Left lung (tissue), 10 donors: ENCODE measurements around the gene NSD2. TPM values are rescaled to one million over a fixed set of nuclear protein-coding genes. Genes with fewer than 3 reads are reported as not detected.

Source experiments
- ATAC-seq: fragments of 200-7000 bp; cut with Tn5 transposase; one replicate; pipeline ENCODE4 v1.9.1; 2020; ENCODE audit warnings: moderate library complexity
- DNase-seq, 4 donors: peaks; one replicate each; pipeline ENCODE4 v3.0.0-alpha.2; 2013 to 2020
- H3K27ac ChIP-seq, 2 donors: fragments of 200-600 bp; sonication (generic) in 1 of 2; one replicate each; pipeline versions ENCODE4 v1.5.0 to v1.8.0; 2020 to 2021
- H3K27me3 ChIP-seq, 2 donors: fragments of 200-600 bp; sonication (generic) in 1 of 2; one replicate each; pipeline versions ENCODE4 v1.5.0 to v1.8.0; 2020 to 2021
- H3K36me3 ChIP-seq, 2 donors: fragments of 200-600 bp; sonication (generic) in 1 of 2; one replicate each; pipeline versions ENCODE4 v1.5.0 to v1.8.0; 2020 to 2021
- H3K4me1 ChIP-seq, 2 donors: fragments of 200-600 bp; one replicate each; pipeline ENCODE4 v1.8.0; 2021
- H3K4me3 ChIP-seq, 2 donors: fragments of 200-600 bp; sonication (generic) in 1 of 2; one replicate each; pipeline versions ENCODE4 v1.5.0 to v1.8.0; 2020 to 2021; ENCODE audit warnings: mild to moderate bottlenecking in 1 of 2
- H3K9me3 ChIP-seq, 2 donors: fragments of 200-600 bp; sonication (generic) in 1 of 2; one replicate each; pipeline versions ENCODE4 v1.5.0 to v1.8.0; 2020 to 2021
- CTCF ChIP-seq, 2 donors: fragments of 200-600 bp; sonication (generic) in 1 of 2; IDR thresholded peaks; one replicate each; pipeline versions ENCODE4 v1.5.0 to v1.8.0; 2021; ENCODE audit warnings: antibody characterized with exemption in 2 of 2
- intact Hi-C, 2 donors: fragments of 100-400 bp; cut with DNase I; formaldehyde crosslinking; loops; one replicate each; pipeline versions ENCODE4 v1.11.2 to v1.14.2; 2022
- polyA plus RNA-seq, 6 donors: library from polyadenylated mRNA; unstranded; fragments of 120-200 nt; gene quantifications; one replicate each; pipeline ENCODE4 v1.2.1, GENCODE V29; 2013; ENCODE audit not compliant: insufficient read length in 6 of 6
- total RNA-seq, 2 donors: library from RNA; stranded (reverse); fragmentation: NEBNext Ultra II Directional; extraction: Animal tissue kit (Norgen Biotek cat#: 25700); gene quantifications; one replicate each; pipeline ENCODE4 v1.2.1, GENCODE V29; 2021
- donor health status: DM: no; HTN: yes; CAD: no.
- donor health status: DM: no; HTN: no; CAD: no.

NSD2 gene
- total and polyA plus RNA-seq, 8 donors, result 53.6 to 93.8 (median 80.0) TPM

- Histone ChIP-seq H3K27me3 (no peaks in the 10 kb centered on the region), H3K27ac (no peak overlapping the region), H3K36me3 (peaks cover 0 to 41% of the 10 kb centered on the region in 2 donors), H3K9me3 (no peaks in the 10 kb centered on the region), H3K4me3 (no peak overlapping the region), H3K4me1 (peaks cover 0 to 13% of the 10 kb centered on the region in 2 donors)
- ATAC-seq, result no peak
- no peak for DNase-seq
- TF ChIP-seq CTCF (IDR thresholded peaks at IDR 0.05), result no peak
- intact Hi-C loops, result no loop called here
Measured at GRCh38 chr4:1927675-1928074, 56.5 kb downstream of the NSD2 start.

GRCh38 chr4:1928356-1929239 lies 57.4 kb downstream of the NSD2 start:
- Histone ChIP-seq H3K4me3 (no peak overlapping the region), H3K36me3 (peaks cover 0 to 41% of the 10 kb centered on the region in 2 donors), H3K27ac (no peak overlapping the region), H3K9me3 (no peaks in the 10 kb centered on the region), H3K27me3 (no peaks in the 10 kb centered on the region), H3K4me1 (peaks cover 0 to 13% of the 10 kb centered on the region in 2 donors)
- peak; percentile 67 for ATAC-seq
- TF ChIP-seq CTCF (IDR thresholded peaks at IDR 0.05), result no peak
- no peak for DNase-seq
- intact Hi-C loops, result no loop called here

GRCh38 chr4:1932736-1933135 lies 61.5 kb downstream of the NSD2 start:
- peak in 1 of 4 donors; percentile 24 for DNase-seq
- no peak overlapping the region for H3K27ac ChIP-seq
- H3K9me3 ChIP-seq, result no peaks in the 10 kb centered on the region
- H3K27me3 ChIP-seq, result no peaks in the 10 kb centered on the region
- no peak for ATAC-seq
- H3K36me3 ChIP-seq, result peaks cover 0 to 66% of the 10 kb centered on the region in 2 donors
- TF ChIP-seq CTCF (IDR thresholded peaks at IDR 0.05), result no peak
- intact Hi-C loops, result no loop called here
- peaks cover 0 to 12% of the 10 kb centered on the region in 2 donors for H3K4me1 ChIP-seq
- H3K4me3 ChIP-seq, result no peak overlapping the region

GRCh38 chr4:1933700-1934099 lies 62.5 kb downstream of the NSD2 start:
- Histone ChIP-seq H3K36me3 (peaks cover 0 to 76% of the 10 kb centered on the region in 2 donors), H3K4me3 (no peak overlapping the region), H3K4me1 (peaks cover 0 to 2% of the 10 kb centered on the region in 2 donors), H3K27me3 (no peaks in the 10 kb centered on the region), H3K27ac (no peak overlapping the region), H3K9me3 (no peaks in the 10 kb centered on the region)
- TF ChIP-seq CTCF (IDR thresholded peaks at IDR 0.05), result no peak
- ATAC-seq (no peak), DNase-seq (no peak)
- intact Hi-C loops, result no loop called here

GRCh38 chr4:1937550-1937949 lies 66.4 kb downstream of the NSD2 start:
- peaks cover 0 to 81% of the 10 kb centered on the region in 2 donors for H3K36me3 ChIP-seq
- no peak for TF ChIP-seq CTCF (IDR thresholded peaks at IDR 0.05)
- intact Hi-C loops, result no loop called here
- H3K9me3 ChIP-seq, result no peaks in the 10 kb centered on the region
- no peak overlapping the region for H3K27ac ChIP-seq
- DNase-seq, result no peak
- H3K27me3 ChIP-seq, result no peaks in the 10 kb centered on the region
- no peak overlapping the region for H3K4me3 ChIP-seq
- no peaks in the 10 kb centered on the region for H3K4me1 ChIP-seq
- ATAC-seq, result no peak
